Stromal cell of bone marrow (primary cell): ENCODE data around the gene KRTAP5-7.

Experiments
- DNase-seq: peaks from one replicate; pipeline ENCODE4 v3.0.0-alpha.2; 2012; ENCODE audit warnings: low read depth

Gene KRTAP5-7

GRCh38 chr11:71495286-71496230, 31.5 kb upstream of the KRTAP5-7 start:
- no peak for DNase-seq

GRCh38 chr11:71496421-71496820, 30.6 kb upstream of the KRTAP5-7 start:
- no peak for DNase-seq

GRCh38 chr11:71498091-71498490, 29.0 kb upstream of the KRTAP5-7 start:
- no peak for DNase-seq

- DNase-seq = no peak
Observed at GRCh38 chr11:71499125-71499524, 27.9 kb upstream of the KRTAP5-7 start.

GRCh38 chr11:71499546-71499945, 27.5 kb upstream of the KRTAP5-7 start:
- DNase-seq = no peak

GRCh38 chr11:71500601-71501021, 26.5 kb upstream of the KRTAP5-7 start:
- no peak for DNase-seq

GRCh38 chr11:71501071-71501985, 25.7 kb upstream of the KRTAP5-7 start:
- no peak for DNase-seq

- DNase-seq = no peak
Observed at GRCh38 chr11:71502026-71502425, 25.0 kb upstream of the KRTAP5-7 start.

GRCh38 chr11:71502871-71503435, 24.1 kb upstream of the KRTAP5-7 start:
- DNase-seq = no peak

- DNase-seq = no peak
Observed at GRCh38 chr11:71504531-71504930, 22.5 kb upstream of the KRTAP5-7 start.

- DNase-seq = no peak
Observed at GRCh38 chr11:71505001-71505400, 22.1 kb upstream of the KRTAP5-7 start.

- no peak for DNase-seq
Observed at GRCh38 chr11:71505781-71506180, 21.3 kb upstream of the KRTAP5-7 start.

- no peak for DNase-seq
Observed at GRCh38 chr11:71507102-71507501, 20.0 kb upstream of the KRTAP5-7 start.

GRCh38 chr11:71518506-71519471, 8.3 kb upstream of the KRTAP5-7 start:
- DNase-seq = no peak

GRCh38 chr11:71519546-71519945, 7.5 kb upstream of the KRTAP5-7 start:
- no peak for DNase-seq

- DNase-seq = no peak
Observed at GRCh38 chr11:71525188-71525937, 1.7 kb upstream of the KRTAP5-7 start.

- DNase-seq = no peak
Observed at GRCh38 chr11:71525938-71526495, 1.1 kb upstream of the KRTAP5-7 start.

GRCh38 chr11:71527576-71528210, 626 bp downstream of the KRTAP5-7 start:
- DNase-seq = no peak

- DNase-seq = no peak
Observed at GRCh38 chr11:71530602-71531001, 3.5 kb downstream of the KRTAP5-7 start.
